ENCODE measurements around the gene PDAP1.

DNA sequence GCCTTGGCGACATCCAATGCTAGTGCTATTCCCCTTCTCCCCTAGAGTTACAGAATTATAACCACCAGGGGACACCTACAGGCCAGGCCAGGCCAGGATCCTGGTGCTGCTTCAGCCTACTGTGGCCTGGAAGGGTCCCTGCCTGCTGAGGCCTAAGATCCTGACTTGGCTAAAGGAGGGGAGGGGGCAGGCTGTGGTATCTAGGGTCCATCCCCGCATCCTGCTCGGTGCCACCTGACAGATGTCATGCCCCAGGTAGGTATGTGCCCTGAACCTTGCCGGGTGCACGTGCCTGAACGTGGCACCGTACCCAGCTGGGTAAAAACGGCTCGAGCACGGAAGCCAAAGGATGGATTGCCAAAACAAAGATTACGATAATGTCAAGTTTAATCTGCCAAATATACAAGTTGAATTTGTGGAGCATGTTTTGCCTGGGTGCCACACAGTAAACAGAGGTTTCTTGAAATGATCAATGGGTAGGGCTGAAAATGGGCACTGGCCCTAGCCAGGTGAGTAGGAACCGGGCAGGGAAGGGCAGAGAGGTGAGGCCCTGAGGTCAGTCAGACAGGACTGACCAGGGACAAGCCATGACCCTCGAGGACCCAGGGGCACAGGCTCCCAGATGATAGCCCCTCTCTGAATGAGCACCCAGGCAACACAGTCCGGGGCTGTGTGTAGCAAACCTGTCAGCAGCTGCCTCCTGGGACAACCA, 12.6 kb downstream of the PDAP1 start:
- TF ChIP-seq, protein P1, sequence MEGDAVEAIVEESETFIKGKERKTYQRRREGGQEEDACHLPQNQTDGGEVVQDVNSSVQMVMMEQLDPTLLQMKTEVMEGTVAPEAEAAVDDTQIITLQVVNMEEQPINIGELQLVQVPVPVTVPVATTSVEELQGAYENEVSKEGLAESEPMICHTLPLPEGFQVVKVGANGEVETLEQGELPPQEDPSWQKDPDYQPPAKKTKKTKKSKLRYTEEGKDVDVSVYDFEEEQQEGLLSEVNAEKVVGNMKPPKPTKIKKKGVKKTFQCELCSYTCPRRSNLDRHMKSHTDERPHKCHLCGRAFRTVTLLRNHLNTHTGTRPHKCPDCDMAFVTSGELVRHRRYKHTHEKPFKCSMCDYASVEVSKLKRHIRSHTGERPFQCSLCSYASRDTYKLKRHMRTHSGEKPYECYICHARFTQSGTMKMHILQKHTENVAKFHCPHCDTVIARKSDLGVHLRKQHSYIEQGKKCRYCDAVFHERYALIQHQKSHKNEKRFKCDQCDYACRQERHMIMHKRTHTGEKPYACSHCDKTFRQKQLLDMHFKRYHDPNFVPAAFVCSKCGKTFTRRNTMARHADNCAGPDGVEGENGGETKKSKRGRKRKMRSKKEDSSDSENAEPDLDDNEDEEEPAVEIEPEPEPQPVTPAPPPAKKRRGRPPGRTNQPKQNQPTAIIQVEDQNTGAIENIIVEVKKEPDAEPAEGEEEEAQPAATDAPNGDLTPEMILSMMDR (IDR thresholded peaks at IDR 0.05) = no peak
- TF ChIP-seq POLR2A (IDR thresholded peaks at IDR 0.05) (no peak), POLR2AphosphoS5 (IDR thresholded peaks at IDR 0.05) (no peak)
